ENCODE results near the gene NEXN. TPM values are rescaled to one million over a fixed set of nuclear protein-coding genes. Genes with fewer than 3 reads are reported as not detected.

NEXN gene
- total RNA-seq, 4 donors from 2014 or later = 5.6 to 38.0 (median 10.5) TPM

- Histone ChIP-seq H3K27ac (no peak overlapping the region), H3K4me3 (no peak overlapping the region), H3K36me3 (peaks cover 0 to 60% (median 0%) of the 10 kb centered on the region in 3 donors), H3K4me1 (no peaks in the 10 kb centered on the region), H3K9me3 (no peaks in the 10 kb centered on the region), H3K27me3 (no peaks in the 10 kb centered on the region)
- TF ChIP-seq POLR2A (IDR thresholded peaks at IDR 0.05) = no peak
- no peak for TF ChIP-seq CTCF (IDR thresholded peaks at IDR 0.05)
- no peak for DNase-seq
Measured at GRCh38 chr1:77942400-77943140, 54.1 kb downstream of the NEXN start.

GRCh38 chr1:77945345-77945744, 56.9 kb downstream of the NEXN start:
- peaks cover 0 to 82% (median 0%) of the 10 kb centered on the region in 3 donors for H3K36me3 ChIP-seq
- no peak for TF ChIP-seq CTCF (IDR thresholded peaks at IDR 0.05)
- no peak for TF ChIP-seq POLR2A (IDR thresholded peaks at IDR 0.05)

GRCh38 chr1:77948841-77949424, 60.5 kb downstream of the NEXN start:
- no peak overlapping the region for H3K4me3 ChIP-seq
- H3K4me1 ChIP-seq = peaks cover 0 to 7% (median 0%) of the 10 kb centered on the region in 4 donors
- no peak for DNase-seq
- TF ChIP-seq CTCF (IDR thresholded peaks at IDR 0.05) = no peak
- TF ChIP-seq POLR2A (IDR thresholded peaks at IDR 0.05) = no peak
- no peak overlapping the region for H3K27ac ChIP-seq
- H3K36me3 ChIP-seq = peaks cover 0 to 90% (median 0%) of the 10 kb centered on the region in 3 donors
- H3K27me3 ChIP-seq = no peaks in the 10 kb centered on the region
- H3K9me3 ChIP-seq = no peaks in the 10 kb centered on the region

More at GRCh38 chr1:77945345-77945744, 56.9 kb downstream of the NEXN start:
- no peaks in the 10 kb centered on the region for H3K9me3 ChIP-seq
- no peaks in the 10 kb centered on the region for H3K27me3 ChIP-seq
- no peak overlapping the region for H3K27ac ChIP-seq
- peaks cover 0 to 7% (median 0%) of the 10 kb centered on the region in 4 donors for H3K4me1 ChIP-seq
- no peak overlapping the region for H3K4me3 ChIP-seq
- no peak for DNase-seq

- Histone ChIP-seq H3K4me1 (peaks cover 0 to 7% (median 0%) of the 10 kb centered on the region in 4 donors), H3K27me3 (no peaks in the 10 kb centered on the region), H3K4me3 (no peak overlapping the region), H3K9me3 (no peaks in the 10 kb centered on the region), H3K27ac (no peak overlapping the region), H3K36me3 (peaks cover 0 to 91% (median 0%) of the 10 kb centered on the region in 3 donors)
- no peak for DNase-seq
- no peak for TF ChIP-seq POLR2A (IDR thresholded peaks at IDR 0.05)
- TF ChIP-seq CTCF (IDR thresholded peaks at IDR 0.05) = no peak
Measured at GRCh38 chr1:77950873-77951272, 62.4 kb downstream of the NEXN start.

GRCh38 chr1:77951328-77951727, 62.9 kb downstream of the NEXN start:
- TF ChIP-seq POLR2A (IDR thresholded peaks at IDR 0.05) (no peak), CTCF (IDR thresholded peaks at IDR 0.05) (no peak)
- Histone ChIP-seq H3K4me1 (peaks cover 0 to 7% (median 0%) of the 10 kb centered on the region in 4 donors), H3K27ac (no peak overlapping the region), H3K4me3 (no peak overlapping the region), H3K27me3 (no peaks in the 10 kb centered on the region), H3K9me3 (no peaks in the 10 kb centered on the region), H3K36me3 (peaks cover 0 to 91% (median 0%) of the 10 kb centered on the region in 3 donors)
- DNase-seq = no peak

All from Peyer's patch (tissue), 4 donors.